Liver (tissue), 9 donors: ENCODE data around the gene HACE1. TPM values are rescaled to one million over a fixed set of nuclear protein-coding genes. Genes with fewer than 3 reads are reported as not detected.
"Not testable (repeated sequence)": the region's sequence is repeated elsewhere in the genome, so short reads cannot be mapped to it uniquely, and the experiment has no call there.

Source experiments
- DNase-seq: peaks from one replicate; pipeline ENCODE4 v3.0.0-alpha.2; 2017; ENCODE audit warnings: low spot score
- H3K27ac ChIP-seq, 2 donors: one replicate each; pipeline ENCODE4 v1.7.0; 2013; ENCODE audit warnings: inconsistent platforms in 2 of 2, low read length in 2 of 2, control low read depth in 1 of 2, low read depth in 1 of 2, mild to moderate bottlenecking in 1 of 2
- H3K27me3 ChIP-seq, 4 donors: one replicate each; pipeline versions ENCODE4 v1.6.1 to v1.7.0; 2013; ENCODE audit warnings: low read length in 3 of 4, inconsistent platforms in 1 of 4, mild to moderate bottlenecking in 1 of 4, moderate library complexity in 1 of 4; ENCODE audit not compliant: control insufficient read depth in 4 of 4, insufficient read depth in 4 of 4
- H3K36me3 ChIP-seq, 4 donors: one replicate each; pipeline versions ENCODE4 v1.6.1 to v1.7.0; 2013; ENCODE audit warnings: low read length in 3 of 4, mild to moderate bottlenecking in 3 of 4, low read depth in 1 of 4, moderate library complexity in 1 of 4; ENCODE audit not compliant: control insufficient read depth in 4 of 4, insufficient read depth in 3 of 4
- H3K4me1 ChIP-seq, 4 donors: one replicate each; pipeline versions ENCODE4 v1.6.1 to v1.7.0; 2013; ENCODE audit warnings: low read length in 3 of 4, mild to moderate bottlenecking in 3 of 4, moderate library complexity in 1 of 4; ENCODE audit not compliant: control insufficient read depth in 4 of 4, insufficient read depth in 4 of 4
- H3K4me3 ChIP-seq, 3 donors: one replicate each; pipeline versions ENCODE4 v1.6.1 to v1.7.0; 2013; ENCODE audit warnings: low read length in 3 of 3, control low read depth in 1 of 3, low read depth in 1 of 3, mild to moderate bottlenecking in 1 of 3
- H3K9ac ChIP-seq, 2 donors: one replicate each; pipeline ENCODE4 v1.7.0; 2013; ENCODE audit warnings: low read length in 2 of 2, mild to moderate bottlenecking in 2 of 2, moderate library complexity in 2 of 2, control low read depth in 1 of 2, low read depth in 1 of 2
- H3K9me3 ChIP-seq, 4 donors: one replicate each; pipeline versions ENCODE4 v1.6.1 to v1.7.0; 2013; ENCODE audit warnings: low read length in 3 of 4; ENCODE audit not compliant: control insufficient read depth in 4 of 4
- ATF3 ChIP-seq: IDR thresholded peaks from 2 replicates; pipeline ENCODE4 v1.6.1; 2016; ENCODE audit warnings: antibody characterized with exemption
- CTCF ChIP-seq: fragments of 150-350 bp; IDR thresholded peaks from 2 replicates; pipeline ENCODE4 v1.5.1; 2017; ENCODE audit warnings: improper control_type of control experiment, low read depth, low read length; ENCODE audit not compliant: missing input control
- EGR1 ChIP-seq, 2 donors: IDR thresholded peaks; 2 replicates each; pipeline ENCODE4 v1.6.1; 2016 to 2018; ENCODE audit warnings: antibody characterized with exemption in 2 of 2, low read depth in 2 of 2
- FOXA1 ChIP-seq: IDR thresholded peaks from 2 replicates; pipeline ENCODE4 v1.6.1; 2016; ENCODE audit warnings: antibody characterized with exemption
- HNF4A ChIP-seq, 2 donors: conservative IDR thresholded peaks; 2 replicates each; pipeline ENCODE4 v1.6.1; 2016; ENCODE audit warnings: antibody characterized with exemption in 2 of 2, mild to moderate bottlenecking in 2 of 2
- NR2F2 ChIP-seq: IDR thresholded peaks from 2 replicates; pipeline ENCODE4 v1.6.1; 2016; ENCODE audit warnings: antibody characterized with exemption
- RAD21 ChIP-seq, 2 donors: IDR thresholded peaks; 2 replicates each; pipeline ENCODE4 v1.6.1; 2016; ENCODE audit warnings: antibody characterized with exemption in 2 of 2, mild to moderate bottlenecking in 2 of 2
- REST ChIP-seq: IDR thresholded peaks from 2 replicates; pipeline ENCODE4 v1.6.1; 2016; ENCODE audit warnings: antibody characterized with exemption, mild to moderate bottlenecking
- TAF1 ChIP-seq: conservative IDR thresholded peaks from 2 replicates; pipeline ENCODE4 v1.6.1; 2016; ENCODE audit warnings: antibody characterized with exemption, mild to moderate bottlenecking
- WGBS: extraction: QIAGEN DNeasy Blood & Tissue Kit; methylation state at CpG from one replicate; pipeline ENCODE4 v1.1.7; 2013; 5-methylcytosine and 5-hydroxymethylcytosine counted together
- polyA plus RNA-seq, 2 donors: library from polyadenylated mRNA; stranded (reverse) in 1 of 2; unstranded in 1 of 2; fragments of 200-250 nt in 1 of 2; fragments of >200 nt in 1 of 2; fragmentation: Nextera tagmentation in 1 of 2; extraction: Ambion mirVana in 1 of 2; gene quantifications; one replicate each; pipeline versions ENCODE4 v1.2.1 to v1.2.3, GENCODE V29; 2013 to 2015
- total RNA-seq, 2 donors: library from RNA; depleted of rRNA; stranded (reverse); fragments of >200 nt; gene quantifications; one replicate each; pipeline ENCODE4 v1.2.3, GENCODE V29; 2014
- donor health status: healthy.
- donor health status: healthy.
- donor health status: healthy.
- donor health status: healthy.
- donor health status: healthy.

The HACE1 gene
- total and polyA plus RNA-seq, 4 donors, result 1.3 to 7.2 (median 2.5) TPM

GRCh38 chr6:104837158-104837557 lies 22.6 kb downstream of the HACE1 start:
- H3K27me3 ChIP-seq, result no peaks in the 10 kb centered on the region
- H3K4me3 ChIP-seq, result no peak overlapping the region
- no peak for DNase-seq
- no peak overlapping the region for H3K27ac ChIP-seq
- no peaks in the 10 kb centered on the region for H3K4me1 ChIP-seq
- peaks cover 0 to 2% (median under 1%) of the 10 kb centered on the region in 4 donors for H3K36me3 ChIP-seq
- no peaks in the 10 kb centered on the region for H3K9me3 ChIP-seq
- TF ChIP-seq FOXA1 (no peak), ATF3 (no peak), EGR1 (IDR thresholded peaks at IDR 0.05; ENCODE audit: low read depth in 2 of 2) (no peak), REST (no peak), TAF1 (no peak)
- WGBS, result 91% methylated on average over 1 of the region's 1 CpG
- no peak overlapping the region for H3K9ac ChIP-seq

GRCh38 chr6:104836479-104837020 lies 23.2 kb downstream of the HACE1 start:
- WGBS, result 81% methylated on average over 5 of the region's 5 CpGs
- DNase-seq, H3K27me3 ChIP-seq, H3K4me1 ChIP-seq, H3K27ac ChIP-seq, H3K9me3 ChIP-seq, H3K4me3 ChIP-seq, H3K36me3 ChIP-seq, H3K9ac ChIP-seq: not testable (repeated sequence)

- Histone ChIP-seq H3K27ac (no peak overlapping the region), H3K9ac (no peak overlapping the region), H3K4me1 (no peaks in the 10 kb centered on the region), H3K4me3 (no peak overlapping the region), H3K36me3 (peaks cover 0 to 2% (median under 1%) of the 10 kb centered on the region in 4 donors), H3K27me3 (no peaks in the 10 kb centered on the region), H3K9me3 (no peaks in the 10 kb centered on the region)
- no peak for TF ChIP-seq CTCF
- no peak for TF ChIP-seq HNF4A (conservative IDR thresholded peaks at IDR 0.05)
- TF ChIP-seq NR2F2, result no peak
- TF ChIP-seq RAD21 (IDR thresholded peaks at IDR 0.05), result no peak
- DNase-seq, result no peak
Measured at GRCh38 chr6:104835782-104836181, 23.9 kb downstream of the HACE1 start.
